VCaP (cell line): ENCODE data around the gene TMEM120B.

Source experiments
- H3K27ac ChIP-seq: fragments of 450-650 bp; 2 replicates; pipeline ENCODE4 v1.5.1; 2017
- TF ChIP-seq, protein P1 (sequence below): fragments of 450-650 bp; conservative IDR thresholded peaks from 2 replicates; pipeline ENCODE4 v1.5.1; 2017; ENCODE audit warnings: mild to moderate bottlenecking, moderate library complexity

The TMEM120B gene

DNA sequence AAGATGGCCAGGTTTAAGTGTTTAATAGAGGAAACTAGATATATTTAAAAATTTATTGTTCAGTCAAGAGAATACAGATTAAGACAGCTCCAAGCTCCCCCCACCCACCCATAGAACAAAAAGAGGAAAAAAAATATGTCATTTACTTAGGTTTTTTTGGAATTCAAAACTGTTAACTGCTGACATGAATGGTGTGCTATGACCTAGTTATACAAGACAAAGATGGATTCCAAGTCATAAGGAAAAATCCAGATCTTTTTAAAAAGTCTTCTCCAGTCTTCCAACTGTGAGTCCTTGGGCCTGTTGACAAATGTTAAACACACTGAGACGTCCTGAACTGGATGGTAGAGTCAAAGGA, 89.9 kb downstream of the TMEM120B start:
- TF ChIP-seq, protein P1, sequence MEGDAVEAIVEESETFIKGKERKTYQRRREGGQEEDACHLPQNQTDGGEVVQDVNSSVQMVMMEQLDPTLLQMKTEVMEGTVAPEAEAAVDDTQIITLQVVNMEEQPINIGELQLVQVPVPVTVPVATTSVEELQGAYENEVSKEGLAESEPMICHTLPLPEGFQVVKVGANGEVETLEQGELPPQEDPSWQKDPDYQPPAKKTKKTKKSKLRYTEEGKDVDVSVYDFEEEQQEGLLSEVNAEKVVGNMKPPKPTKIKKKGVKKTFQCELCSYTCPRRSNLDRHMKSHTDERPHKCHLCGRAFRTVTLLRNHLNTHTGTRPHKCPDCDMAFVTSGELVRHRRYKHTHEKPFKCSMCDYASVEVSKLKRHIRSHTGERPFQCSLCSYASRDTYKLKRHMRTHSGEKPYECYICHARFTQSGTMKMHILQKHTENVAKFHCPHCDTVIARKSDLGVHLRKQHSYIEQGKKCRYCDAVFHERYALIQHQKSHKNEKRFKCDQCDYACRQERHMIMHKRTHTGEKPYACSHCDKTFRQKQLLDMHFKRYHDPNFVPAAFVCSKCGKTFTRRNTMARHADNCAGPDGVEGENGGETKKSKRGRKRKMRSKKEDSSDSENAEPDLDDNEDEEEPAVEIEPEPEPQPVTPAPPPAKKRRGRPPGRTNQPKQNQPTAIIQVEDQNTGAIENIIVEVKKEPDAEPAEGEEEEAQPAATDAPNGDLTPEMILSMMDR = no peak
- peak overlapping the region; percentile 100 for H3K27ac ChIP-seq

DNA sequence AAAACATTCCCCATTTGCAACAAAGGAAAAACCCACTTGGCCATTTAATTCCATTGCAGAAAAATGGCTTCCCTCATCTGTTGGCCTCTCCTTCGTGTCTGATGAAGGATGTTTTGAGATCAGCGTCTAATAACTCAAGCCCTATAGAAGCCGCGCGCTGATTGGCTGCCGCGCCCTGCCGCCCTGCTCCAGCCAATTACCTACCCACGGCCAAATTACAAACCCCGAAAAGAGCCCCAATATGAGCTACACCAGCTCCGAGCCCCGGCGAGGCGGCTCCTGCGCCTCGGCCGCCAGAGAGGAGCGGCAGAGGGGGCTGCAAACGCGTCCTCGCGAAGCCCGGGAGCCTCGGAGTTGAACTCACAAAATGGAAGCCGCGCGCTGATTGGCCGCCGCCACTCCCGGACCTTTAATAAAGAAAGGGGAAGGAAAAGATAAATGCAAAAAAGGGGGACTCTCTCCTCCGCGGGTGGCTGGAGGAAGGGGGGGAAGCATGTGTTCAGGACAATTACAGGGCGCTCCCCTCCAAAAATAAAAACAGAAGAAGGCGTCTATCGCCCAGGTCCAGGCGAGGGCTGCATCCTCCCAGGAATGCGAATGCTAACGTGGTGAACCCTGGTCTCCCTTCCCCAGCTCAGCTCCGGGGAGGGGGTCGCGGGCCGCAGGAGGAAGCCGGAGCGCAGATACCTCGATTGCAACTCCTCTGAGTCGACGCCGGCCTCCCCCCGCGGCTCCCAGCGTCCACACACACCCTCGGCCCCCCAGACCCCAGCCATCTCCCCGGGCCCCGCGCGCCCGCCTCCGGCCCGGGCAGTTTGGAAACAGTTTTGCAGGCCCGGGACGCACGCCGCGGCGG, 90.5 kb downstream of the TMEM120B start:
- TF ChIP-seq, protein P1 = no peak
- peak overlapping the region; percentile 100 for H3K27ac ChIP-seq

DNA sequence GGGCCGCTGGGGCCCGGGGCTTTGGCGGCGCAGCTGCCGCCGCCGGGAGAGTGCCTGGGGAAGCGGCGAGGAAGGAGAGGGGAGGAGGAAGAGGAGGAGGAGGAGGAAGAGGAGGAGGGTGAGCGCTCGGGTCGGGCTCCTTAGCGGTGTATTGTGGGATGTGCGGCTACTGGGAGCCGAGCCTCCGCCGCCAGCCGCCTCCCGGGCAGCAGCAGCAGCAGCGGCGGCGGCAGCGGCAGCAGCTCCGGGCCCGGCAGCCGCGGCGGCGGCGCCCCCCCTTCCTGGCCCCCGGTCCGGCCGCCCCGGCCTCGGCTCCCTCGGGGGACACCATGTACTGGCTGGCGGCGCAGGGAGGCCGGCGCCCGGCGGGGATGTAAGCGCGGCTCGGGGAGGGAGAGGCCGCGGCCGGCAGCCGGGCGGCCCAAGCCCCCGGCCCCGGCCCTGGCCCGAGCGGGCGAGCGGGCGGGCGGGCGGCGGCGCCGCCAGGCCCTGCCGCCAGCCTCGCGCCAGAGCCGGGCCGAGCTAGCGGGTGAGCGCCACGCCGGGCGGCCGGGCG, 91.4 kb downstream of the TMEM120B start, which contains the start of gene SETD1B:
SETD1B (plus strand) TSS at position 149 of the 556 bp plus-strand sequence. CDS start 729 bp downstream, outside the sequence.
- peak within 1 kb of the TSS; percentile 100 for H3K27ac ChIP-seq
- TF ChIP-seq, protein P1 = no peak

DNA sequence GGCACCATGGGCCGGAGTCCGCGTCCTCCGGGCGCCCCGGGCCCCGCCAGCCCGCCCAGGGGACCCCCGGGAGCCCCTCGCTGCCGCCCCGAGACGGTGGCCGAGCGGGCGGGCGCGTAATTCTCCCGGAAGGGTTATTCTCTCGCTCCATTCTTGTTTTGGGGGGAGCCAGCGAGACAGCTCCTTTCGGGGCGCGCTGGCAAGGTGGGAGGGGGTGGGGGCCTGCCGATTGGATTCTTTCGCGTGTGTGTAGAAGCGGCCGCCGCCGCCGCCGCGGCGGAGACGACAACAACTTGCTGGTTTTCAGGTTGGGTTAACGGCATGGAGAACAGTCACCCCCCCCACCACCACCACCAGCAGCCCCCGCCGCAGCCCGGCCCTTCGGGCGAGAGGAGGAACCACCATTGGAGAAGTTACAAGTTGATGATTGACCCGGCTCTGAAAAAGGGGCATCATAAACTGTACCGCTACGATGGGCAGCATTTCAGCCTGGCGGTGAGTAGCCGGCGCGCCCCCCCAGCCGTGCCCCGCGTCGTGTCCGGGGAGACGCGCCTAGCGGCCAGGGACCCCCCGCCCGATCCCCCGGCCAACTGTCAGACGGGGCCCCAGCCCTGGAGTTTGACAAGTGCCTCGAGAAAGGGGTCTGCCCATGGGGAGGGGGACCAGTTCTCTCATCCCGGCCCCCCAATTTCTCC, 92.0 kb downstream of the TMEM120B start:
- H3K27ac ChIP-seq = peak overlapping the region; percentile 100
- TF ChIP-seq, protein P1 = no peak

DNA sequence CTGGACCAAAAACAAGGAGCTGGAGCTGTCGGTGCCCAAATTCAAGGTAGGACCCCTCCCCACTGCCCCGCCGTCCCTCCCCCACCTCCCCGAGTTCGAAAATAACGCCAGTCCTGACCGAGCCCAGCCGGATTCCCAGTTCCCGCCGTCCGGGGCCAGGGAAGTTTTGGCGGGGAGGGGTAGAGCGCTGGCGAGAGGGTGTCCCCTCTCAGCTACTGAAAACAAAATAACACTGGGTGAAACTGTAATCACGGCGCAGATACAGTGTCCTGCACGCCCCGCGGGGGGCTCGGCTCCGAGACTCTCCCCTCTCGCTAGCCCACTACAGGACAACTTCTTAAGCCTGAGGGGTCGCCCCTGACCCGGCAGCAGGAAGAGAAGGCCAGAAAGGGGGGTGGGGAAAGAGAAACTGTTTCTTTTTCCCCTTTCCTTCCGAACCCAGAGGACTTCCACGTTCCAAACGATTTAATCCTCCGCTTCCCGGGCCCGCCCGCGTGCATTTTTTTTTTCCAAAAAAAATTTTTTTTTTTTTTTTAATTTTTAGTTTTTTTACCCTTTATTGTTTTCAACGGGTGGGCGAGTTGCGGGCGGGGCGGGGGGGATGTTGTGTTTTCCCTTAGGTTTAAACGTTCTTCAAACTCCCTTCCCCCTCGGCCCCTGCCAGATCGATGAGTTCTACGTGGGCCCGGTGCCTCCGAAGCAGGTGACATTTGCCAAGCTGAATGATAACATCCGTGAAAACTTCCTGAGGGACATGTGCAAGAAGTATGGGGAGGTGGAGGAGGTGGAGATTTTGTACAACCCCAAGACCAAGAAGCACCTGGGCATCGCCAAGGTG, 92.8 kb downstream of the TMEM120B start:
- peak overlapping the region; percentile 100 for H3K27ac ChIP-seq
- TF ChIP-seq, protein P1 = no peak

DNA sequence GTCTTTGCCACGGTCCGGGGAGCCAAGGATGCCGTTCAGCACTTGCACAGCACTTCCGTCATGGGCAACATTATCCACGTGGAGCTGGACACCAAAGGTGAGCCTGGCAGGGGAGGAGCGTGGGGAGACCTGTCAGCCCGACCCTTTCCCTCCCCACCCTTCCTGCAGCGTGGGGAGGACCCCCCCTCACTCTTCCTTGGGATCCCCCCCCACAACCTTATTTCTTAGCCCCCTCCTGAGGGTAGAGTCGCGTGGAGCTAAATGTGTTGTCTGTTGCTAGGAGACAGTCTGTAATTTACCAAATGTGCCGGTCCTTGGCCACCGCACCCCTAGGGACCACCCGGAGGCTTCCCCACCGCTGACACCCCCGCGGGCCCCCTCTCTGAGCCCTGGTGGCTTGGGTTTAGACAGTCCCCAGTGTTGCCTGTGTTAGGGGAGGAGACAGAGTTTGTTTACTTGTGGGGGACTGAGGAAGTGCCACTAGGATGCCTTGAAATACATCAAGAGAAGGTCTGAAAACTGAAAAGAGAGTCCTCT, 93.5 kb downstream of the TMEM120B start:
- H3K27ac ChIP-seq = peak overlapping the region; percentile 100
- TF ChIP-seq, protein P1 = no peak
